Stimulated activated CD4-positive, alpha-beta T cell treated with anti-CD3 and anti-CD28 coated beads, Interleukin-12 subunit alpha, Interleukin-12 subunit beta, amount 100 ng/mL, for 24 hours (primary cell): ENCODE results near the gene ATP2B2.

Experiments
- DNase-seq, 2 experiments: peaks; one replicate each; pipeline ENCODE4 v3.0.0-alpha.2; 2020; ENCODE audit warnings: low read depth in 2 of 2

The ATP2B2 gene

GRCh38 chr3:10529809-10530208 is 24.4 kb upstream of the ATP2B2 start:
- no peak for DNase-seq

- DNase-seq = no peak
Measured at GRCh38 chr3:10528046-10528445, 22.7 kb upstream of the ATP2B2 start.

DNA sequence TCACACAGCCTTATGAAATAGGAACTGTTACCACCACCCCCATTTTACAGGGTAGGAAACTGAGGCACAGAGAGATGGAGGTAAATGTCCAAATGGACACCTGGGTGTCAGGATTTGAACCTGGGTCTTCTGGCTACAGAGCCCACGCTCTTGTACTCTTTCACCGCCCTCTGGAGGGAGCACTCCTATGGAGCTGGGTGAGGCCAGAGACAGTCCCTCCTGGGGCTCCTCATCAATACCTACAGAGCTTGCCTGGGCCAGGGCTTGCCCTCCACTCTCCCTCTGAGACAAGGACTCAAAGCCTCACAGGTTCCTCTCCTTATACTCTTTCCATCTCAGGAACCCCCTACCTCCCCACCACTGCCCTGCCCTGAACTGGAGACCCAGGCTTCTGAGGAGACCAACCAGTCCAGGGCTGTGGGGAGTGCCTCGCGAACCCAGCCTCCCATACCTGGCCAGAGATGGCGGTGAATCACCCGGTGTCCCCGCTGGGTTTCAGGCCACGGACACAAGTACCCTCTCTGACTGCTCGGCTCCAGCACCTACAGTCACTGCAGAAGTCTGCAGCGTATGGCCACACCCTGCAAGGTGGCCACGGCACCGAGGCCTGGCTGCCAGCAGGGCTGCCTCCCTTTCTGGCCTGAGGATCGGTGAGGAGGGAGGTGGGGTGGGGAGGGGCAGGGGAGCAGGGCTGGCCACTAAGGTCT is 22.1 kb upstream of the ATP2B2 start:
- no peak for DNase-seq

GRCh38 chr3:10526366-10526765 is 21.0 kb upstream of the ATP2B2 start:
- no peak for DNase-seq

DNA sequence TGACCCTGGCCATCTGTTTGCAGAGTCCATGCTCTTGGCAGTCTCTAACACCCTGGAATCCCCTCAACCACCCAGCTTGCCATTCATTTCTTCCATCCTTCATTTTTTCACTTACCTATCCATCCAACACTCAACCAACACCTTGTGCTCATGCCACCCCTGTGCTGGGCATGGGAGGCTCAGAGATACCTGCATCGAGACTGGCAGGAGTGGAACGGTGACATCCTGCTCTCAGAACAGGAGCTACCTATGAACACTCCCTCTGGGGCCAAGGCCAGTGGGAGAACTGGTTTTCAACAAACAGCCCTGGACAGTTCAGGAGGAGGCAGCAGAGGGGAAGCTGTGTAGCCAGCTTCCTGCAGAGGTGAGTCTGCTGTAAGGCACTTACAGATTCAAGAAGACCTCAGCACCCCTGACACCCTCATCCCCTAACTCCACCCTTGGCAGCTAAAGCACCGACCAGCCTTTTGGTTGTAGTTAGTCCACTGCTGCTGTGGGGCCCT is 19.5 kb upstream of the ATP2B2 start:
- no peak for DNase-seq

DNA sequence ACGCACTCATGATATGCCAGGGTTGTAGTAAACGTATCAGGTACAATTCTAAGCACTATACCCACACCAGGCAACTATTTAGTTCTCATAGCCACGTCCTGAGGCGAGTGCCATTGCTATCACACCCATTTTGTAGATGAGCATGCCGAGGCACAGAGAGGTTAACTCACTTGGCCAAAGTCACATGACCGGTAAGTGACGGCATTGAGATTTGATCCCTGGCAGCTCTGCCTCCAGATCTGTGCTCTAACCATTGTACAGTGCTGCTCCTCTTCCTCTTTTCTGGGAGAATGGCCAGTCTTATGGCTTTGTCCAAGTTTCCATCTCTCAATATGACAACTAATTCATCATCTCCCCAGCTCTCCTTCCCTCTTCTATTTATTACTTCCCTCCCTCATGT is 18.9 kb upstream of the ATP2B2 start:
- no peak for DNase-seq

DNA sequence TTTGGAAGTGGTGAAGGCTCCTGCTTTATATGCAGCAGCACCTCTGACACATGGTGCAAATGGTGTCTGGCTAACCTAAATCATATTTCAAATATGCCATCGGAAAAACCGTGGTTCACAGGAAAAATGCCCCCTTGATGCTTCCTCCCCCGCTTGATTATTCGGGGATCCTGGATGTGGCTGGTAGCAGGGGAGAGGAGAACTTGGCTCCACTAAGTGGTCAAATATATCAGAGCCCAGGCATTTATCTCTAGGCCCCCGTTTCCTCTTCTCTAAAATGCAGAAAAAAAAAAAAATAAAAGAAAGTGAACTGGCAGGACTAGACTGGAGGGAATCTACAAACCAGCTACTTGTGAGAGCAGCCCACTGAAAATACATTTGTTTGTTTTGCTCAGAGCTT is 18.2 kb upstream of the ATP2B2 start:
- no peak for DNase-seq

DNA sequence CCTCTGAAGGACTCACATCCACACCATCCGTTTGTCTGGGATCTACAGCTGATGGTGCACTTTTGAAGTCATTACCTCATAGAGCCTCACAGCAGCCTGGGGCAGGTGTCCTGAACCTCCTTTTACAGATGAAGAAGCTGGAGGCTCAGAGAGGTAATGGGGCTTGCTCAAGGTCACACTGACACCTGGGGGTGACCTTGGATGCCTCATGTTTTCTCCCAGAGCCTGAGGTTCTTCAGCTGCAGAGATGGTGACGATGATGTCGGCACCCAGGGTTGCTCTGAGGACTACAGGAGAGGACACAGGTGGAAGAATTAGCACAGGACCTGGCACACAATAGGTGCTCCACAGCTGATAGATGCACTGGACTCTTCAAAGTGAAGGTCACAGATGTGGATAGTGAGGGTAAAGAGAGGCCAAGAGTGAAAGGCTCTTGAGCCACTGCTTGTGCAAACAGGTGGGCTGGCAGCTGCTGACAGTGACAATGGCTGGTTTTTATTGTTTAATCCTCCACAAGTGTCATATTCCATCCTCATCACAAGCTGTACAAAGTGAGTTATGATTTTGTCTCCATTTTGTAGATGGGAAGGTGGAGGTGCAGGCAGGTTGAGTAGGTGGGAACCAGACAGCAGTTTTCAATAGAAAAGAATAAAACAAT is 17.4 kb upstream of the ATP2B2 start:
- DNase-seq = no peak

DNA sequence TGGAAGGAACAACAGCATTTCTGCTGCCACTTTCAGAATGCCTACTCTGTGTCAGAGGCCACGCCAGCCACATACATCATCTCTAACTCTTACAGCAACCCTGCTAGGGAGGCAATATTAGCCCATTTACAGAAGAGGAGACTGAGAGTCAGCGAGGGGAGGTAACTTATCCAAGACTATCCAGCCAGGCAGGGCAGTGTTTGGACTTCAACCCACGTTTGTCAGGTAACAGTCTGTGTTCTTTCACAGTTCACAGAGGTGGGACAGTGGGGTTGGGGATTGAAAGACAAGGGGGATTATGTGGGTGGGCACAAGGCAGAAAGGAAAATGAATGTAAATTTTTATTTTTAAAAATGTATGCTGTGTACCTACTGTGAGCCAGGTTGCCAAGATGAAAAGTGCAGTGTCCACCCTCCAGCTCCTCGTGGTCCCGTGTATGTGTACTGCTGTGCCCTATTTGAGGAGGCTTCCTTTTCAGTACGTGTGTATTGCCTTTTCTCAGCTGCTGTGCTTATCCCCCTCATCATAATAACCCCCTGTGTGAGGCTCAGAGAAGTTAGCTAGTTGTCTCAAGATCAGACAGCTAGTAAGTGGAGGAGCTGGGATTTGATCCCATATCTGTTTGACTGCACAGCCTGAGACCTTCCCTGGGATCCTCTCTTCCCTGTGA is 16.5 kb upstream of the ATP2B2 start:
- DNase-seq = no peak

GRCh38 chr3:10520072-10520471 is 14.7 kb upstream of the ATP2B2 start:
- DNase-seq = no peak

DNA sequence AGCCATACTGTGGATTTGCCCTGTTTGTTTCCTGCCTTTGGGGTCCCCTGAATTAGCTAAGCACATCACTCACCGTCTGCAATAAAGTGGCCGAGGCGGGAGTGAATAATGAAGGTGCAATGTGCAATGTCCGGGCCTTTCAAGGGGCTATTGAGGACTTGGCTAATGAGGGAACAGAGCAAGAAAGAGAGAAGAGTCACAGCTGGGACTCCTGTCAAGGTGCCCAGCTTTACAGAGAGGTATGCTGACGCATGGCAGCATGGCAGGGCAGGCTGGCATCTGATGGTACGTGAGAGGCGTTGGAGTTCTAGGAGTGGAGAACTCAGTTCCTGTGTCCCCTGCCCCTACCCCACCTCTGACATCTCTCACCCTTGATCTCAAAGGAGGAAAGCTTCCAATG is 13.8 kb upstream of the ATP2B2 start:
- DNase-seq = no peak

DNA sequence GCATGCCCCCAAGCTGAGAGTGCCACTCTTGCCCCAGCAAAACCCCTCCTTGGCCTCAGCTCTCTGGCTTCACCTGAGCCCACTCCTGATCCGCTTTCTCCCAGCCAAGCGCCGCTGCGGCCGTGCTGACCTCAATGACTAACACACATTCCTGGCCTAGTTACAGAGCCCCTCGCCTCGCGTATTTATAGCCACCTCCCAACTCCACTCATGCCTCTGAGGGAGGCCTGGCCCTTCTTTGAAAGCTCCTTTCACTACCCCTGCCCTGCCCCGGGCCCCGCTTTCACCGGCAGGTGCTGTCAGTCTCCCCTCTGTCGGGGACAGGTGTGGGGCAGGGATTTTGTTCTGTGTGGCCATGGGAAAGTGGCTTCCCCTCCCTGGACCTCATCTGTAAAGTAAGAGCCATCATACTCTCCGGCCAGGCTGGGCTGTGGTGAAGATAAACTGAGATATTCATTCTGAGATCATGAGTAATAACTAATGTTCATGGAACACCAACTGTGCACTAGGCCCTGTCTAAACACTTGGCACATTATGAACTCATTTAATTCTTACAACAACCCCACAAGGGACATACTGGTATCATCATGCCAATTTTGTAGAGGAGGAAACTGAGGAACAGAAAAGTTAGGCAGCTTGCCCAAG is 13.2 kb upstream of the ATP2B2 start:
- DNase-seq = no peak

DNA sequence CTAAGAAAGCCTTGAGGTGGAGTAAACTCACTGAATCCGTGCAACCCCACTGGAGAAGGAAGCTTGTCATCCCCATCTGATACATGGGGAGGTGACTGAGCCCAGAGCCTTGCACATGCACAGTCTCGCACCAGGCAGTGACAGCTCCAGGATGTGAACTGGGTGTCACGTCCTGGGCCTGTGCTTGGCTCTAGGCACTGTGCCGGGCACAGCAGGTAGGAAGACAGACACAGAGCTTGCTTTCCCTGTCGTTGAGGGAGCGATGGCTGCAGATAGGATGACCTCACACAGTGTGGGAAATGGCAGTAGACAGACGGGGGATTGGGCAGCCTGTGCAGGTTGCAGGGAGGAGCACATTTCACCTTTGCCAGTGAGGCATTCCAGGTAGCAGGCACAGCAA is 12.2 kb upstream of the ATP2B2 start:
- no peak for DNase-seq

- DNase-seq = no peak
Measured at GRCh38 chr3:10516544-10517452, 11.4 kb upstream of the ATP2B2 start.

GRCh38 chr3:10515884-10516495 is 10.6 kb upstream of the ATP2B2 start:
- DNase-seq = no peak

- DNase-seq = no peak
Measured at GRCh38 chr3:10515396-10515795, 10.0 kb upstream of the ATP2B2 start.

DNA sequence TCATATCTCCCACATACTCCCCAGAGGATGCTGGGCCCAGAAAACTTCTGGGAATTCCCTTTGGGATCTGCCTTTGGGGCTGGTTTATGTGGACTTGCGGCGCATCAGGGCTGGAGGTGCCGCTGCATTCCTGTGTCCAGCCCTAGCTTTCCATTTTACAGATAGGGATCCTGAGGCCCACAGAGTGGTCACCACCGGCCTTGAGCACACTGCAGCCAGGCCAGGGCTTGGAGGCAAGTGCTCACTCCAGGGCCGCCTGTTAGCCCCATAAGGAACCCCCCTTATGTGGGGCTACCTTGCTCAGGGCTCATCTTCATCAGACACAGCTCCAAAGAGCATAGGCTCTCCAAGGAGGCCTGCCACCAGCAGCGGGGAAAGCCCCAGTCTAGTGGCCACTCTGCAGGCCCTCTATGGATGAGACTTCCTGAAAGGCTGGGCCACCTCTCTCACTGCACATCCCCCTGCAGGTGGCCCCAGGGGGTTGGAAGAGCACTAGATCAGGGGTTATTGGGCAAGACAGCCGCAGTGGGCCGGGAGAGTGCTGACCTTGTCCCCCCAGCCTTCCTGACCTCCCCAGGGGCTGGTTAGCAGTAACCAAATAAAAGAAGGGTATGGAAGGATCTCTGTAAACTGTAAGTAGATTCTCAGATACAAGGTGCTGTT is 9.2 kb upstream of the ATP2B2 start:
- DNase-seq = no peak

DNA sequence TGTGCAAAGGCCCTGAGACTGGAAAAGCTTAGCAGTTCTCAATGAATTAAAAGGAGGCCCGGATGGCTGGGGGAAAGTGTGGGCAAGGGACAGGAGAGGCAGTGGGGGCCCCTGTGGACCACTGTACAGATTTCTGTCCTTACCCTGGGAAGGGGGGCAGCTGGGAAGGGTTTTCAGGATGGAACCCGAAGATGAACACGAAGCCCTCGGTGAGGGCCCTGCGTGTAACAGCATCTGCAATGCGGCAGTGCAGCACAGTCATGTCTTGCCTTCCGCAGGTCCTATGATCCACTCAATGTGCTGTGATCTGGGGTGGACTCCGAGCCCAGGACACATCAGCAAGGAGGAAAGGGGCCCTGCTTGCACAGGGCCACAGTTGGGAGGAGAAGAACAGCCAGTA is 7.9 kb upstream of the ATP2B2 start:
- DNase-seq = no peak

GRCh38 chr3:10512687-10513086 is 7.3 kb upstream of the ATP2B2 start:
- no peak for DNase-seq

DNA sequence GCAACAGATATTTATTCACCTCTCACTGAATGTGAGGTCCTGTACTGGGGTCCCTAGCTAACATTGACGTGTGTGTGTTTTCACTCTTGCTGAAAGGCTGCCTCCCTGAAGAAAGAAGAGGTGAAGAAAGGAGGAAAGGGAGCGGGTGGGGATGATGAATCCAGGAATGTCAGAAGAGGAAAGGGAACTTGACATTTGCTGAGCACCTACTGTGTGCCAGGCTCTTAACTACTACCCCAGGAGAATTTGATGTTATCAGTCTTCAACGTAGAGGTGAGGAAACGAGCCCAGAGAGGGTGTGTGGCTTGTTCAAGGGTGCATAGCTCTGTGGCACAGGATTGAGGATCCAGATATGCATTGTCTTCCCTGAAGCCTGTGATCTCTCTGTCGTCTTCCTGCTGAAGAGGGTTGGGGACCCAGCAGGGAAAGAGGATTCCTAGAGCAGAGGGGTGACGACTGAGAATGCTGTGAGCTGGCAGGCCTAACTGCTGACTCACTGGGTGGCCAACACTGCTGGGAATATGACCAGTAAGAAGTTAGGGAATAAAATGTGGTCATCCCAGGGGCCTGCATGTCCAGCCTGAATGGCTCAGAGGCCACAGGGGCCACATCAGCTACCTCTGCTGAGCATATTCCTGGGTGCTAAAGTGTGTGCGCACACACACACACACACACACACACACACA is 6.6 kb upstream of the ATP2B2 start:
- no peak for DNase-seq
